Activated T-cell treated with anti-CD3 and anti-CD28 coated beads, Interleukin-2, amount 50 U/mL, for 72 hours (primary cell): ENCODE data around the gene RXRA. TPM values are rescaled to one million over a fixed set of nuclear protein-coding genes. Genes with fewer than 3 reads are reported as not detected.

Experiments
- ATAC-seq, 2 donors: fragments of 150-1000 bp; cut with Tn5 transposase; replicated peaks in 1 of 2; 2 replicates each; pipeline ENCODE4 v1.10.0; 2021; ENCODE audit warnings: moderate library complexity in 2 of 2, mild to moderate bottlenecking in 1 of 2
- DNase-seq, 2 donors: peaks; one replicate each; pipeline ENCODE4 v3.0.0; 2021 to 2022; ENCODE audit warnings: mixed read lengths in 1 of 2
- H3K27ac Mint-ChIP-seq: one replicate; pipeline ENCODE4 v1.8.0; 2022; ENCODE audit warnings: mild to moderate bottlenecking, moderate library complexity, mixed read lengths
- H3K27me3 Mint-ChIP-seq: one replicate; pipeline ENCODE4 v1.8.0; 2022; ENCODE audit warnings: low read depth, mixed read lengths
- H3K36me3 Mint-ChIP-seq, 2 donors: one replicate each; pipeline ENCODE4 v1.8.0; 2022; ENCODE audit warnings: mixed read lengths in 2 of 2, mild to moderate bottlenecking in 1 of 2; ENCODE audit not compliant: insufficient read depth in 2 of 2
- H3K4me1 Mint-ChIP-seq: one replicate; pipeline ENCODE4 v1.8.0; 2022; ENCODE audit warnings: low read depth, mixed read lengths
- H3K4me3 Mint-ChIP-seq, 2 donors: one replicate each; pipeline ENCODE4 v1.8.0; 2022; ENCODE audit warnings: mild to moderate bottlenecking in 2 of 2, mixed read lengths in 2 of 2, moderate library complexity in 2 of 2
- H3K9me3 Mint-ChIP-seq, 2 donors: one replicate each; pipeline ENCODE4 v1.8.0; 2022; ENCODE audit warnings: mixed read lengths in 2 of 2
- total RNA-seq, 2 donors: library from RNA; stranded (reverse); gene quantifications; one replicate each; pipeline ENCODE4 v1.2.3, GENCODE V29; 2022

Gene RXRA
- total RNA-seq = 10 to 100 TPM in 1 of 2 donors, 1 to 10 TPM in 1; 4.9 to 12.4 TPM

GRCh38 chr9:134325813-134326723 lies at the start of gene RXRA:
RXRA (plus strand) TSS chr9:134326455; CDS start chr9:134326632, 177 bp downstream.
- Mint-ChIP-seq H3K9me3 (no peaks in the 10 kb centered on the region), H3K27ac (no peak within 1 kb of the TSS), H3K36me3 (no peaks in the 10 kb centered on the region), H3K4me1 (peaks cover 5% of the 10 kb centered on the region), H3K4me3 (peak within 1 kb of the TSS; percentile 61 to 68), H3K27me3 (peaks cover 18% of the 10 kb centered on the region)
- peak; percentile 46 to 52 for DNase-seq
- ATAC-seq = peak; percentile 54

- DNase-seq (no peak), ATAC-seq (no peak)
- H3K4me3 Mint-ChIP-seq = no peak overlapping the region
- H3K36me3 Mint-ChIP-seq = no peaks in the 10 kb centered on the region
- H3K27ac Mint-ChIP-seq = no peak overlapping the region
- H3K4me1 Mint-ChIP-seq = no peaks in the 10 kb centered on the region
- no peaks in the 10 kb centered on the region for H3K27me3 Mint-ChIP-seq
- no peaks in the 10 kb centered on the region for H3K9me3 Mint-ChIP-seq
These were observed 48.0 kb upstream of the RXRA start for GRCh38 chr9:134278286-134278685.

- no peaks in the 10 kb centered on the region for H3K36me3 Mint-ChIP-seq
- ATAC-seq = no peak
- DNase-seq = no peak
- no peaks in the 10 kb centered on the region for H3K9me3 Mint-ChIP-seq
- H3K4me3 Mint-ChIP-seq = no peak overlapping the region
- no peaks in the 10 kb centered on the region for H3K27me3 Mint-ChIP-seq
- H3K4me1 Mint-ChIP-seq = no peaks in the 10 kb centered on the region
- H3K27ac Mint-ChIP-seq = no peak overlapping the region
These were observed 47.1 kb upstream of the RXRA start for GRCh38 chr9:134278974-134279640.

GRCh38 chr9:134282138-134282650 lies 44.1 kb upstream of the RXRA start:
- Mint-ChIP-seq H3K4me3 (no peak overlapping the region), H3K9me3 (no peaks in the 10 kb centered on the region), H3K4me1 (no peaks in the 10 kb centered on the region), H3K27me3 (peaks cover 8% of the 10 kb centered on the region), H3K36me3 (no peaks in the 10 kb centered on the region), H3K27ac (no peak overlapping the region)
- ATAC-seq (no peak), DNase-seq (no peak)

GRCh38 chr9:134283111-134283515 lies 43.1 kb upstream of the RXRA start:
- H3K27me3 Mint-ChIP-seq = peaks cover 8% of the 10 kb centered on the region
- DNase-seq = no peak
- H3K9me3 Mint-ChIP-seq = no peaks in the 10 kb centered on the region
- H3K4me3 Mint-ChIP-seq = no peak overlapping the region
- H3K27ac Mint-ChIP-seq = no peak overlapping the region
- H3K4me1 Mint-ChIP-seq = no peaks in the 10 kb centered on the region
- no peaks in the 10 kb centered on the region for H3K36me3 Mint-ChIP-seq
- no peak for ATAC-seq

- Mint-ChIP-seq H3K27ac (no peak overlapping the region), H3K4me1 (no peaks in the 10 kb centered on the region), H3K36me3 (no peaks in the 10 kb centered on the region), H3K9me3 (no peaks in the 10 kb centered on the region), H3K27me3 (peaks cover 8% of the 10 kb centered on the region), H3K4me3 (no peak overlapping the region)
- ATAC-seq (no peak), DNase-seq (no peak)
These were observed 42.5 kb upstream of the RXRA start for GRCh38 chr9:134283692-134284265.

- H3K9me3 Mint-ChIP-seq = no peaks in the 10 kb centered on the region
- no peaks in the 10 kb centered on the region for H3K36me3 Mint-ChIP-seq
- DNase-seq = no peak
- no peak overlapping the region for H3K4me3 Mint-ChIP-seq
- H3K27ac Mint-ChIP-seq = no peak overlapping the region
- ATAC-seq = no peak
- peaks cover 8% of the 10 kb centered on the region for H3K27me3 Mint-ChIP-seq
- no peaks in the 10 kb centered on the region for H3K4me1 Mint-ChIP-seq
These were observed 42.0 kb upstream of the RXRA start for GRCh38 chr9:134284273-134284672.

GRCh38 chr9:134284741-134285140 lies 41.5 kb upstream of the RXRA start:
- peaks cover 8% of the 10 kb centered on the region for H3K27me3 Mint-ChIP-seq
- DNase-seq (no peak), ATAC-seq (no peak)
- no peaks in the 10 kb centered on the region for H3K9me3 Mint-ChIP-seq
- no peak overlapping the region for H3K4me3 Mint-ChIP-seq
- no peaks in the 10 kb centered on the region for H3K4me1 Mint-ChIP-seq
- H3K27ac Mint-ChIP-seq = no peak overlapping the region
- no peaks in the 10 kb centered on the region for H3K36me3 Mint-ChIP-seq

- H3K36me3 Mint-ChIP-seq = no peaks in the 10 kb centered on the region
- H3K4me1 Mint-ChIP-seq = no peaks in the 10 kb centered on the region
- H3K9me3 Mint-ChIP-seq = no peaks in the 10 kb centered on the region
- no peak for ATAC-seq
- H3K27ac Mint-ChIP-seq = no peak overlapping the region
- DNase-seq = no peak
- peaks cover 8% of the 10 kb centered on the region for H3K27me3 Mint-ChIP-seq
- no peak overlapping the region for H3K4me3 Mint-ChIP-seq
These were observed 40.9 kb upstream of the RXRA start for GRCh38 chr9:134285215-134285845.

GRCh38 chr9:134286471-134287245 lies 39.6 kb upstream of the RXRA start:
- Mint-ChIP-seq H3K27me3 (peaks cover 8% of the 10 kb centered on the region), H3K36me3 (no peaks in the 10 kb centered on the region), H3K4me1 (no peaks in the 10 kb centered on the region), H3K4me3 (no peak overlapping the region), H3K27ac (no peak overlapping the region), H3K9me3 (no peaks in the 10 kb centered on the region)
- ATAC-seq (no peak), DNase-seq (no peak)

- Mint-ChIP-seq H3K27me3 (peaks cover 8% of the 10 kb centered on the region), H3K4me3 (no peak overlapping the region), H3K36me3 (no peaks in the 10 kb centered on the region), H3K9me3 (no peaks in the 10 kb centered on the region), H3K27ac (no peak overlapping the region), H3K4me1 (no peaks in the 10 kb centered on the region)
- ATAC-seq (no peak), DNase-seq (no peak)
These were observed 38.4 kb upstream of the RXRA start for GRCh38 chr9:134287591-134288491.
